NCI-H2081 (cell line): ENCODE data around the gene TIGD2.
A peak's percentile ranks its signal among the peaks of the same experiment; 100 is the strongest.
"Not testable (repeated sequence)": the region's sequence is repeated elsewhere in the genome, so short reads cannot be mapped to it uniquely, and the experiment has no call there.

ENCODE experiments used
- DNase-seq, 2 experiments: peaks; one replicate each; lab custom pipeline; 2025; lab: John Stamatoyannopoulos, UW

Gene TIGD2

GRCh38 chr4:89119836-89120235 lies 8.5 kb downstream of the TIGD2 start:
- no peak for DNase-seq

GRCh38 chr4:89121387-89122068 lies 10.2 kb downstream of the TIGD2 start:
- DNase-seq: no peak

GRCh38 chr4:89123451-89123851 lies 12.1 kb downstream of the TIGD2 start:
- DNase-seq: no peak

GRCh38 chr4:89125901-89126782 lies 14.8 kb downstream of the TIGD2 start:
- DNase-seq: no peak

- no peak for DNase-seq
These were observed 17.8 kb downstream of the TIGD2 start for GRCh38 chr4:89129080-89129640.

GRCh38 chr4:89134775-89135319 lies 23.5 kb downstream of the TIGD2 start:
- no peak for DNase-seq

GRCh38 chr4:89136525-89136924 lies 25.2 kb downstream of the TIGD2 start:
- DNase-seq: no peak

- DNase-seq: no peak
These were observed 25.9 kb downstream of the TIGD2 start for GRCh38 chr4:89137231-89137630.

GRCh38 chr4:89137695-89138094 lies 26.4 kb downstream of the TIGD2 start:
- no peak for DNase-seq

- peak in 1 of 2 experiments; percentile 1 for DNase-seq
These were observed 28.9 kb downstream of the TIGD2 start for GRCh38 chr4:89140168-89140759.

- DNase-seq: no peak
These were observed 31.6 kb downstream of the TIGD2 start for GRCh38 chr4:89142691-89143669.

- DNase-seq: not testable (repeated sequence)
These were observed 33.3 kb downstream of the TIGD2 start for GRCh38 chr4:89144652-89145051.

- DNase-seq: no peak
These were observed 34.9 kb downstream of the TIGD2 start for GRCh38 chr4:89146196-89146595.

- DNase-seq: peak in 1 of 2 experiments; percentile 63
These were observed 41.6 kb downstream of the TIGD2 start for GRCh38 chr4:89152972-89153371.

GRCh38 chr4:89156174-89156914 lies 45.0 kb downstream of the TIGD2 start:
- DNase-seq: no peak

- DNase-seq: no peak
These were observed 46.2 kb downstream of the TIGD2 start for GRCh38 chr4:89157488-89158024.

- DNase-seq: peak; percentile 32 to 59
These were observed 47.7 kb downstream of the TIGD2 start for GRCh38 chr4:89158884-89159503.

GRCh38 chr4:89160806-89161205 lies 49.5 kb downstream of the TIGD2 start:
- no peak for DNase-seq

GRCh38 chr4:89161841-89162240 lies 50.5 kb downstream of the TIGD2 start:
- no peak for DNase-seq

GRCh38 chr4:89162496-89162895 lies 51.2 kb downstream of the TIGD2 start:
- DNase-seq: no peak
